Measurements from ENCODE around the gene NECTIN4.
"Not testable (repeated sequence)": the region's sequence is repeated elsewhere in the genome, so short reads cannot be mapped to it uniquely, and the experiment has no call there.

NECTIN4 gene

GRCh38 chr1:161082483-161082882 is 6.9 kb downstream of the NECTIN4 start:
- no peak for DNase-seq (ENCODE audit: low spot score)

GRCh38 chr1:161081519-161081918 is 7.8 kb downstream of the NECTIN4 start:
- DNase-seq (ENCODE audit: low spot score) = no peak

GRCh38 chr1:161080441-161081405 is 8.6 kb downstream of the NECTIN4 start:
- peak; percentile 40 for DNase-seq (ENCODE audit: low spot score)

- DNase-seq (ENCODE audit: low spot score) = no peak
These were observed 9.8 kb downstream of the NECTIN4 start for GRCh38 chr1:161079436-161080110.

GRCh38 chr1:161077426-161077825 is 11.9 kb downstream of the NECTIN4 start:
- no peak for DNase-seq (ENCODE audit: low spot score)

- no peak for DNase-seq (ENCODE audit: low spot score)
These were observed 12.9 kb downstream of the NECTIN4 start for GRCh38 chr1:161076410-161076809.

GRCh38 chr1:161074676-161075368 is 14.5 kb downstream of the NECTIN4 start:
- no peak for DNase-seq (ENCODE audit: low spot score)

GRCh38 chr1:161073474-161074121 is 15.8 kb downstream of the NECTIN4 start:
- no peak for DNase-seq (ENCODE audit: low spot score)

- DNase-seq (ENCODE audit: low spot score) = no peak
These were observed 16.5 kb downstream of the NECTIN4 start for GRCh38 chr1:161072751-161073449.

- peak; percentile 81 for DNase-seq (ENCODE audit: low spot score)
These were observed 17.4 kb downstream of the NECTIN4 start for GRCh38 chr1:161071886-161072371.

GRCh38 chr1:161070761-161071160 is 18.6 kb downstream of the NECTIN4 start:
- DNase-seq (ENCODE audit: low spot score) = no peak

- DNase-seq (ENCODE audit: low spot score) = no peak
These were observed 19.6 kb downstream of the NECTIN4 start, which contains the start of gene ARHGAP30 for GRCh38 chr1:161069731-161070270. ARHGAP30 (minus strand) TSS chr1:161069891; CDS start chr1:161069624, 267 bp downstream.

GRCh38 chr1:161069241-161069640 is 20.1 kb downstream of the NECTIN4 start:
- DNase-seq (ENCODE audit: low spot score) = no peak

- DNase-seq (ENCODE audit: low spot score) = peak; percentile 57
These were observed 20.8 kb downstream of the NECTIN4 start for GRCh38 chr1:161068306-161069234.

GRCh38 chr1:161066694-161067093 is 22.7 kb downstream of the NECTIN4 start:
- no peak for DNase-seq (ENCODE audit: low spot score)

GRCh38 chr1:161065681-161066080 is 23.7 kb downstream of the NECTIN4 start:
- not testable (repeated sequence) for DNase-seq (ENCODE audit: low spot score)

- not testable (repeated sequence) for DNase-seq (ENCODE audit: low spot score)
These were observed 25.4 kb downstream of the NECTIN4 start for GRCh38 chr1:161063936-161064335.

GRCh38 chr1:161061419-161061818 is 27.9 kb downstream of the NECTIN4 start:
- DNase-seq (ENCODE audit: low spot score) = no peak

GRCh38 chr1:161059293-161059692 is 30.1 kb downstream of the NECTIN4 start:
- no peak for DNase-seq (ENCODE audit: low spot score)

- no peak for DNase-seq (ENCODE audit: low spot score)
These were observed 34.6 kb downstream of the NECTIN4 start for GRCh38 chr1:161054805-161055204.
